GM21390 (cell line): ENCODE results near the gene PPP1R2C.

ENCODE experiments used
- ATAC-seq: cut with Tn5 transposase; IDR thresholded peaks from one replicate; pipeline ENCODE4 v1.9.1; 2021; ENCODE audit not compliant: unreplicated experiment

PPP1R2C gene

DNA sequence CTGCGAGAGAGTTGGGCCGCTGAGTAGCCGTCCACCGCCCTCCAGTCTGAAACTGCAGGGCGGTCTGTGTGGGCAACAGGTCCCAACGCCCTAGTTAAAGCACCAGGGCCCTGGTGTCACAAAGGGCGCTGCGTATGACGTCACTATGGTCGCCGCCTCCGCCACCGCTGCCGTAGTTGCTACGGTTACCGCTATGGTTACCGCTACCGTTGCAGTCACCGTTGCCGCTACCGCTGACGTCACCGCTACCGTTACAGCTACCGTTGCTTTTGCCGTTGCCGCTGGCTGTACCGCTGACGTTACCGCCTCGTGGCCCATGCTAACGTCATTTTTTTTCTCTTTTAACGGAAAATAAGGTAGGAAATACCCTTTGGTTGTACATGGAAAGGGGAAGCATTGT is at the start of gene PPP1R2C:
Gene PPP1R2C (minus strand): TSS at position 68 of the 400 bp plus-strand sequence. CDS start 84 bp downstream, outside the sequence.
- ATAC-seq, result no peak

DNA sequence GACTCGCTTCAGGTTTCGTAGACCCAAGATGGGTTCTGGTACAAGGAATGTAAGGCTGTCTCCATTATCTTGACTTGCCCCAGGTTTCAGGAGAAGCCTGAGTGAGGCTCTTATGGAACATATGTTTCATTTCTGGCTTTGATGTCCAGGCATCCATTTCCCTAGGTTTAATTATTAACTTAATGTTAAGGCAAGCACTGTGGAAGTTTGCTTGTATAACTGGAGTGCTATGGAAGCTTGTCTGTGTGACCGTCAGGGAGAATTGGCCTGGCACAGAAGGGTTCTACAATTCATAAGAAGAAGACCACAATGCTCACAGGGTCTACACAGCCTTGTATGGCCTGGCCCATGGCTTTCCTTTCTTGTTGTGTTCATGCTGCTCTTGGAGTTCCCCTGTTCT is 47.2 kb upstream of the PPP1R2C start:
- ATAC-seq, result no peak

DNA sequence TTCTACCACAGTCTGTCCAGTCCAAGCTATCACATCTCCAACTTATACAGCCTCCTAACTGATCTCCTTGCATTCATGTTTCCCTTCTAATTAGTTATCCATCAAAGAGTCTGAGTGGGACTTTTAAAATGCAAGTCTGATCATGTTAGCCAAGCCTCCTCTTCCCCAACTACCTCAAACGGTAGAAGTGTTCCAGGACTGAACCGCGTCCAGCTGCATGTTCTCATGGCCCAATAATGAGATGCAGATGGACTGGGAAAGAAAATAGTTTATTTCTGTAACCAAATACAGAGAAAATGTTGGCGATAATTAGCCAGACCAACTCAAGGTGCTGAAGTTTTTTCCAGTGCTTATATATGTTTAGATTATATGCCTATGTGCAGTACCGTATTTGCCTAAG is 46.6 kb upstream of the PPP1R2C start:
- ATAC-seq, result no peak

DNA sequence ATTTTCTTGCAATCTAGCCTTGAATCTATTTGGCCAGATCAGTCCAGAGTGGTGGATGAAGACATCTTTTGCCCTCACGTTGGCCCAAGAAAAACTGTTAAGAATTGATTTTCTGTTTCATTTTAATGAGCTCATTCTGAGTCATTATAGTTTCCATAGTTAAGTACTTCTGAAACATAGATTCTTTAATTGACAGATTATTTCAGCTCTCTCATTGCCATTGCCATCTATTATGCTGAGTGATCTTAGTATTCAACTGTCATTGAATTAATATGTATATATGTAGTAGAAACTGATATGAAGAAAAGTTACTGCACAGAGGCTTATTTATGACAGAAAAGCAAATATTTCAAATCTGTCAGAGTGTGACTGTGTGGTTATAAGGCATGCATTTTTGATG is 45.5 kb upstream of the PPP1R2C start:
- no peak for ATAC-seq

DNA sequence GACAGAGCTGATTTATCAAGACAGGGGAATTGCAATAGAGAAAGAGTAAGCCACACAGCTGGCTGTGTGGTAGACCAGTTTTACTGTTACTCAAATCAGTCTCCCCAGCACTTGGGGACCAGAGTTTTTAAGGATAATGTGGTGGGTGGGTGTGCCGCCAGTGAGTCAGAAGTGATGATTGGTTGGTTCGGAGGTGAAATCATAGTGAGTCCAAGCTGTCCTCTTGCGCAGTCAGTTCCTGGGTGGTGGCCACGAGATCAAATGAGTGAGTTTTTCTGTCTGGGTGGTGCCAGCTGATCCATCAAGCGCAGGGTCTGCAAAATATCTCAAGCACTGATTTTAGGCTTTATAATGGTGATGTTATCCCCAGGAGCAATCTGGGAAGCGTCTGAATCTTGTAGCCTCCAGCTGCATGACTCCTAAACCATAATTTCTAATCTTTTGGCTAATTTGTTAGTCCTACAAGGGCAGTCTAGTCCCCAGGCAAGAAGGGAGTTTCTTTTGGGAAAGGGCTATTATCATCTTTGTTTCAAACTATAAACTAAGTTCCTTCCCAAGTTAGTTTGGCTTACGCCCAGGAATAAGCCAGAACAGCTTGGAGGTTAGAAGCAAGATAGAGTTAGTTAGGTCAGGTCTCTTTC is 44.0 kb upstream of the PPP1R2C start:
- no peak for ATAC-seq

DNA sequence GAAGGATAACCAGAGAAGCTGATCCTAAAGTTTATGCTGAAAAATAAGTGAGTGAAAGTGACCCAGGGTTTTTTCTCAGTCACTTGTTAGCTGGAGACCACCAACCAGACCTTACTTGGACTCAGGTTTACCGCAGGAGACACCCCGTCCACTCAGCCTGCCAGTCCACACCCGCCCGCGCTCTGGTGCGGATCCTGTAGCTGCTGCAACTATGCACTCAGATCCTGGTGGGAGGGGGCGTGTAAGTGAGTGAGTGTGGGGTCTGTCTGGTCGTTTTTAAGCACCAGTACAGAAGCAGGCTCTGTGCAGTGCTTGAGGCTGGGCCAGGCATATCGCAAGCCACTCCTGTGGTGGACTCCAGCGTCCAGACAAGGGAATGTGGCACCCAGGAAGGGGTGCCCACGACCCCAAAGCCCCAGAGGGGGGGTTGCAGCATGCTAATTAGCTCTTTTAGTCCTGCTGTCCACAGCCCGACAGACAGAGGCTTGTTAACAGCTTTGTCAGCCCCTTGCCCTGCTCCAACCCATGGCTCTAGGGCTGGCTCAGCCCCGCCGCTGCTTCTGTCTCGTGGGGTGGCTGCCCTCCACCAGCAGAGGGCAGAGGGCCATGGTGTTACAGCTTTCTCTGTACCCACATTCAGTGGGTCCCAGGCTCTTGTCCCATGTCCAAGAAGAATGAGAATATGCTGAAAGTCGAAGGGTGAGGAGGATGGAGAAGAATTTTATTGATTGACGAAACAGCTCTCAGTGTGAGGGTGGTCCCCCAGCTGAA is 40.4 kb upstream of the PPP1R2C start:
- no peak for ATAC-seq

DNA sequence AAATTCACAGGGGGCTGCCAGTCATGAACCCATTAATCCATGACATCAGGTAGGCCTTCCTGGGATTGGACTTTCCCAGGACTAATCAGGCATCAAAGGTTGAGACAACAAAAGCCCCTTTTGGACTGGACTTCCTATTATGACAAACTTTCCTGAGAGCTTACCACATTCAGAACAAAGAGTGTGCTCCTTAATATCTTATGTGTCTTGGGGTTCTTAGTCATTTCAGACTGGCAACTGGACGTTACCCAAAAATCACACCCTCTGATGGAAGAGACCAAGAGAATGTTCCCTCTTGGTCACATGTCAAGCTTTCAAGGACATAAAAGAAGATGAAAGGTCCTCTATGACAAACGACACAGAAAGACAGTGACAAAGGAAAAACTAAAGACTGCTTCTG is 31.6 kb upstream of the PPP1R2C start:
- ATAC-seq, result no peak

DNA sequence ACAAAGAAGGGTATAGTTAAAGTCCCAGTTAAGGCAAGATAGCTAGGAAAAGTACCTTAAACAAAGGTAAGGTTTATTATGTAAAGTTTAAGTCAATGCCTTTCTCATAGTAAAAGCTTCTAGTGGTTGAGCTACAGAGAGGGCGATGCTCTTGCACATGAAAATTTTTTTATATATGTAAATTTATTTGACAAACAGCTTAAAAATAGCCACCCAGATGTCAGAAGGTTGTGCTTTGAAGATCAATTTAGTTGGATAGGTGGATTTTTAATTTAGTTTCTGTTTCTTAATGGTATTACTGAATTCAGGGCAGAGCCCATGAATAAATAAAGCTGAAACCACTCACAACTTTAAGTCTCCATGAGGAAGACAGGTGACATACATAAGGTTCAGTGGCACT is 29.4 kb upstream of the PPP1R2C start:
- ATAC-seq, result no peak

DNA sequence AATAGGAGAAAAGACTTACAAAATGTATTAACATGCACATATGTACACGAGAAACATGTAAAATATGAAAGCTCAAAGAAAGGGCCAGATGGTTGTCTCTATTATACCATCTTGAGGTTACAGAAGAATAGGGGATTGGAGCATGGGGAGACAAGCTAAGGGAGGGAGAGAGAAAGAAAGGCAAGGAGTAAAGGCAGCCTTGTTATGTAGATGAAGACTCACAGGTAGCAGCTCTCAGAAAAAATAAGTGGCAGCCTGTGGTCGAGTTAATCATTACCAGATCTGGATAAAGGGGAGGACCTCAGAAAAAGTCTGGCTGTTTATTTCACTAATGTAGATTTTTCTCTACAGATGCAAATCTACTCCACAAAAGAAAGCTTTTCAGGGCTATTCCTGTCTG is 26.6 kb upstream of the PPP1R2C start:
- no peak for ATAC-seq

DNA sequence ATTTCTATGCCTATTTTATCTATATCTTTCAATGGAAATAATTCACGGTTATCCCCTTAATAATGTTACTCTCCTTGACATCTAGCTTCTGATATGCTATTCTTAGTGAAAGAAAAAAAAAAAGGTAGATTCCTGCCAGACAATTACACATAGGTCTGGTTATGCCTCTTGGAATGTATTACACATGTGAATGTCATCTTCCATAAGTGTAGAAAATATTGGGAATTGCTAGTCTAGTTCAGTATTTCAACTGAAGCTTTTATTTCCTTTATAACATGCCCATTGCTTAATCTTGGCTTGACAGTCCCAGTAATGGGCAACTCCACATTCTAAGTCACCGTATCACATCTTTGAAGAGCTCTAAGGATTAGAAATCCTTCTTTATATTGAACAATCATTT is 25.4 kb upstream of the PPP1R2C start:
- ATAC-seq, result no peak

DNA sequence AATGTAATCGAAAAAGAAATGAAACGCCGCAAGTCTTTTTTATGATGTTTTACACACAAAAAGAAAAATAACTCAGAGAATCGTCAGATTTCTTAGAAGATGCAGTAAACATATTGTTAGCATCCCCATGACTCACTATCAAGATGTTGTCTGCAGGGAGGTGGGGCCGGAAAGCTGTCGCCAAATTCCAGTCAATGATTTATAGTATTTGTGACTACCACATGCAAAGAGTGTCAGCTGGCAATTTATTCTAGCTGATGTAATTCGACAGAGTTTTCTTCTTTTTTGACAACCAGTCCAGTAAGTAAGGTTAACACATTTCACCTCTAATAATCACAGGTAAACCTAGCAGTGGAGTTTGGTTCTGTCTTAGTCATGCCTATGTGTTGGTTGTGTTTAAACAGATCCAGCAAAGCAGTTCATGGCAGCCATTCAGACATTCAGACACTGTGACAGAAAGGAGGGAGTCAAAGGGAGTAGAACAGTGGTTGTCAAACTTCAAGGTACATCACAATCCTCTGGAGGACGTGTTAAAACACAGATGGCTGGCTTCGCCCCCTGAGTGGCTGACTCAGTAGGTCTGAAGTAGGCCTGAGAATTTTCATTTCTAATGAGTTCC is 19.8 kb upstream of the PPP1R2C start:
- ATAC-seq, result no peak

DNA sequence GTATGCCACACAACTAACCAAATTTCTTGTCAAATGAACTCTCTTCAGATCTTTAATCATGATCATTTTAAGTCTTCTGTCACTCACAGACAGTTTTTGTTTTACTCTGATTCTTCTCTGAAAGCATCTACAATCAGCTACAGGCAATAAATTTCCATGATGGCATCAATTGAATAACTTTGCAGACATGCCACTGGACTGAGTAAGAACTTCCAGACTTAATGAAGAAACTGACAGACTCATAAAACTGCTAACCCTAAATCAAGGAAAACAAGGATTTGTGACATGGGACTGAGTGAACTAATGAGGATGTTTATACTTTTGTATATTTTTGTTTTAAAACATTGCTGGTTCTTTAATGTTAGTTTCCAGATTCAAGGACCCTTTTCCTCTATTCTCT is 5.5 kb upstream of the PPP1R2C start:
- no peak for ATAC-seq

DNA sequence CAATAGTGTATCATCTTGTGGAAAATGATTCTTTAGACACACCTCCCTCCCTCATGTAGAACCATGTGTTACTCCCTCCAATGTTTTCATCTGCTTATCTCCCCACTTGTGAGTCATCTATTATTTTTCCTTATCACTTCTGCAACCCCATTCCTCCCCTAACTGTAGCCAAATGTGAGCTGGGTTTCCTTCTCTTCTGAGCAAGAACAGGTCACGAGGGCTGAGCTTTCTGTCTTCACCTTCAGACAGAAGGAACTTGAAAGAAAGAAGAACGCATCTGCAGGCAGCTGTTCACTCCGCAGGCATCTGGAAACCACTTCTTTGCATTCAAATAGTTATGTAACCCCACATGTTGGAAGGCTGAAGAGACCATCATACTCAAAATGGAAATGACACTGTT is 1.8 kb downstream of the PPP1R2C start:
- no peak for ATAC-seq

DNA sequence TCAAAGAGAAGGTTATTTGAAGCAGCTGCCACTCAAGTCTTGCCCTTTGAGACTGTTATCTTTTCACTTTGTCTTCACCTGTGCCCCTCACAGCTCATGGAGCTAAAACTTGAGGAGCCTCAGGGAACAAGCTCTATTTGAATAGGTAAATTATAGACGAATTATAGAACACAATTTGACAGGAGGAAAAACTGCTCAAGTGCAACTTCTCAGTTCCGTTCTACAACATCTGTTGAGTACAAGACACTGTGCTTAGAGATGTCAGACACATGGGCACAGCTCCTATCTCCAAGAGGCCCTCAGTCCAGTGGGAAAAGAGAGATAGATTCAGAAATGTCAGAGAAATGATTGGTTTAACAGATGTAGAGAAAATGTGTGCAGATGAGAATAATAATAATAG is 5.1 kb downstream of the PPP1R2C start:
- ATAC-seq, result peak; percentile 64

DNA sequence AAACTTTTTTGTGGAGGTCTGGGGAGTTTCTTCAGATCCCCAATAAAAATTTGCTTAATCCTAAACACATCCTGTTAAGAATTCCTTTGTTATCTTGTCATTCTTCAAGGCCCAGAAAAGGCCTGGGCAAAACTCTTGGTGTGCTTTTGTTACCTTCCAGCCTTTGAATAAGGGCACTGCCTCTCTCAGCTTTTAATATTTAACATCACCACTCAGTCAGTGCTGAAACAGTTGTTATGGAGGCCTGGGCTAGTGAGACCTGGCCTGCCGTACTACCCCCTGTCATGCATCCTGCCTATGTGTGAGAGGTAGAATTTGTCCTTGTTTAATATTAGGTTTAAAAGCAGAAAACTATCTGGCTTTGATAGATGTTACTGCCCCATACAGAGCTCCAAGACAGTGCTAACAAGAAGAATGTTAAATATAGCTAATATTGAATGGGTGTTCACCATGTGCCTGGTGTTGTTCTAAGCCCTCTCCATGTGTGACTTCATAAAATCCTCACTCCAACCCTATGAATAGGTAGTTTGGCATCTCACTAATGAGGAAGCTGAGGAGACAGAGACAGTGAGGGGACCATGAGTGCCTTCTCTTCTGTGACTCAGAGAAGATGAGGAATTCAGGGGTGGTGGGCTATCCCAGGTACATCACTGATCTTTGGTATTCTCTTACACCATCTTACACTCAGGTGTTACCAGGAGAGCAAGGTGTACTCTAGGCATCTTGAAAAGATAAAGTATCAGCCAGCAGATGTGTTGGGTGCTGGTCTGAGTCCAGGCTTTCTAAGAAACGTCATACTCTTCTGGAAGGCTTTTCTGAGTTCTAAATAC is 6.2 kb downstream of the PPP1R2C start:
- no peak for ATAC-seq

DNA sequence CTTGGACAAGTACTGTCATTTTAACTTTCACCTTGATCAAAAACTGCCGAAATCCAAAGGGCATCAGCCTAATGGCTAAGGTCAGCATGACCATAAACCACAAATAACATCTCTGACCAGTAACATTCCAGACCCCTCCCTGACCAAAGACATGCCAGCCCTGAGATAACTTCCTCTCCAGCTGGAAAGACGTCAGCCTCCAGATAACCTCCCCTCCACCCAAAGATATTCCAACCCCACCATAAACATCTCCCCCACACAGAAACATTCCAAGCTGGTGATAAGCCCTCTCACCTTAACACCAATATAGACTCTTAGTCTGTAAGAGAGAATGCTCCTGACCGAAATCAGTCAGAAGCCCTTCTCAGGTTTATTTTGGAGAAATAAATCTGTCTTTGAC is 7.4 kb downstream of the PPP1R2C start:
- no peak for ATAC-seq

DNA sequence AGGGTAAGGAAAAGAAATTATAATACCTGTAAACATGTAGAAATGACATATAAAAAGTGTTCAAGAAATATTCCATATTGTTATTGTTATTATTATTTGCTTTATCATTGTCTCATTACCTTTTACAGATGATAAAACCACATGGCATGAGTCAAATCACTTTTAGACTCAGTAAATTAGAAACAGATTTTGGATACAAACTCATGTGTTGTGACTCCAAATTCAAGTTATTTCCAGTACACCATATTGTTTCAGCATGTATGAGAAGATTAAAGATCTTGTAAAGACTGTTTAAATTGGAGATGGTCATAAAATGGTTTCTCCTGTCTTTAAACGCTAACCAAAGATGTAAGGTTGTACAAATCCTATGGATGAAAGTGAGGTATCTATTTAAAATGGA is 18.1 kb downstream of the PPP1R2C start:
- no peak for ATAC-seq

DNA sequence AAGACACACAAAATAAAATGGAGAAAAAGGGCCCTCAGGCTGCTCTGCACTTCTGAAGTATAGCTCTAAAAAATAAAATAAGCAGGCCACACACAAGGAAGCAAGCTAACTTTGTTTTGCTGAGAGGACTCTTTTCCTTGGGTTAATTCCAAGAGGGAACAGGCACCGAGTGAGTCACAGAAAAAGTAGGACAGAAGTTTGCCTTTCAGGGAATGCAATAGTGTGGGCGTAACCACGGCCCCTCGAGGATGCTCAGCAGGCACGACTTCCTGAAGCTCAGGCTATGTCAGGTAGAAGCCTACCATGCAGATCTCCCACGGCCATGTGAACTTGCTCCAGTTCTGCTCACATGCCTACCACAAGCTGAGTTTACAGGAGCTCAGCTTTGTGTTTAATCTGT is 22.1 kb downstream of the PPP1R2C start:
- no peak for ATAC-seq

DNA sequence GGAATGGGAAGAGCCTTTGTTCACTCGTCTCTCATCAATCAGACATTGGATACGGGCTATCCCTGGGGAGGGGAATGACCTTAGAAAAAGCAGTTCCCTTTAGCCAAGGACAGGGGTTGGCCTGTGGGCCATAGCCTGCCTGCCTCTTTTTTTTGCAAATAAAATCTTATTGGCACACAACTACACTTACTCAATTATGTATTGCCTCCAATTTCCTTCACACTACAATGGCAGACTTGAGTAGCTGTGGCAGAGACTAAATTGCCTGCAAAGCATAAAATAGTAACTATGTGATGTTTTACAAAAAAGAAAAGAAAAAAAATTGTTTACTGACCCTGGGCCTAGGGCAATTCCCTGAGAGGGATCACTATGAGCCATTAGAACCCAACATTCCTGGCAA is 23.4 kb downstream of the PPP1R2C start:
- no peak for ATAC-seq

DNA sequence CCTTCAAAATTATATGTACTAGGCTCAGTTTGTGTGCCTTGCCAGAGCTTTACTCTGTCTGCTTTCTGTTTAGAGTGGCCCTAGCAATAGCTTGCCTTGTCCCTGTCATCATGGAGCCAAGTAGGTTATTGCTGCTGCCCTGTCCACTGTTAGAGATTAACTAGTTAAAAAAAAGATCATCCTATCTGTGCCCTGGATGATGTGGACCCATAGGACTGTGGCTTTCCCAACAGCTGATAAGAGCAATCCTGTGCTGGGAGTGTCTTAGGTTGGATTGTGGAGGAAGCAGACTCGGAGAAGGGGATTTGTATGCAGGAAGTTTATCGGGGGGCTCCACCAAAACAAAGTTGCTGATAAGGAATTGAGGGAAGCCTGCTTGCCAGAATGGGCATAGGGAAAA is 23.8 kb downstream of the PPP1R2C start:
- no peak for ATAC-seq

DNA sequence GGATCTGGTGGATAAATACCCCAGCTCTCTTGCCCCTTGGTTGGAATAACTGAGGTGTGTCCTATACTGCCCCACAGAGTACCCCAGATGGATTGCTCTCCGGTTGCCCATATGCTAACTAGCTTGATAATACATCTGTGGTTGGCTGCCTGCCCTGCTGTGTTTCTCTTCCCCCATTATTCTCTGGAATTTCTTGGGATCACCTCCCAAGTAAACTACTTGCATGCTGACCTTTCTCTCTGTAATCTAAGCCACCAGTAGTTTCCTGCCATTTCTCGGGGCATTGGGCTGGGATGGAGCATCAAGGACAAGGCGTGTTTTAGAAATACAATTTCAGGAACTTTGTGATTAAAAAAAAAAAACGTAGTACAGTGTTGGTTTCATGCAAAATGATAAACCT is 25.2 kb downstream of the PPP1R2C start:
- ATAC-seq, result no peak

DNA sequence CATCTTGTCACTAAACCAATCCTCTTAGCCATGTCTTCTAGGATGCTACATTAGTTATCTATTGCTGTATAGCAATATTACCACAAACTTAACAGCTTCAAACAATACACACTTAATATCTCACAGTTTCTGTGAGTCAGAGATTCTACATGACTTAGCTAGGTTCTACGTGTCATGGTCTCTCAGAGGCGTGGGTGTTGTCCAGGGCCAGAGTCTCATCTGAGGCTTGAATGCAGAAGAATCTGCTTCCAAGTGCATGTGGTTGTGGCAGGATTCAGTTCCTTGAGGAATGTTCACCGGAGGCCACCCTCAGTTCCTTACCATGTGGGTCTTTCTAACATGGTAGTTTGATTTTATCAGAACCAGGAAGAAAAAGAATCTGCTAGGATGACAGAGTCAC is 26.4 kb downstream of the PPP1R2C start:
- ATAC-seq, result no peak
